HFFc6 (cell line): ENCODE results near the gene PRKRIP1. TPM values are rescaled to one million over a fixed set of nuclear protein-coding genes. Genes with fewer than 3 reads are reported as not detected.
A peak's percentile ranks its signal among the peaks of the same experiment; 100 is the strongest.

ENCODE experiments used
- DNase-seq: peaks from one replicate; pipeline ENCODE4 v3.0.0-alpha.2; 2018
- H3K27ac Mint-ChIP-seq: 2 replicates; pipeline ENCODE4 v1.8.0; 2020; ENCODE audit warnings: mild to moderate bottlenecking, mixed read lengths
- H3K27me3 Mint-ChIP-seq: 2 replicates; pipeline ENCODE4 v1.8.0; 2021; ENCODE audit warnings: mild to moderate bottlenecking, moderate library complexity, mixed read lengths; ENCODE audit not compliant: insufficient read depth
- H3K36me3 Mint-ChIP-seq: 2 replicates; pipeline ENCODE4 v1.8.0; 2021; ENCODE audit warnings: low read depth, mixed read lengths
- H3K4me1 Mint-ChIP-seq: 2 replicates; pipeline ENCODE4 v1.8.0; 2020; ENCODE audit warnings: low read depth, mixed read lengths
- H3K4me3 Mint-ChIP-seq: 2 replicates; pipeline ENCODE4 v1.8.0; 2020; ENCODE audit warnings: mild to moderate bottlenecking, moderate library complexity, mixed read lengths
- H3K9me3 Mint-ChIP-seq: 2 replicates; pipeline ENCODE4 v1.8.0; 2020; ENCODE audit warnings: mild to moderate bottlenecking, mixed read lengths
- total RNA-seq, 6 experiments: library from RNA; stranded (reverse); fragmentation: NEBNext Ultra II Directional; extraction: Animal tissue kit (Norgen Biotek cat#: 25700); gene quantifications; 2 replicates in 1 of 6; 3 replicates in 5 of 6; pipeline ENCODE4 v1.2.3, GENCODE V29; 2021
- TF ChIP-seq, protein P1 (sequence below): fragments of 200-600 bp; sonication (generic); IDR thresholded peaks from 2 replicates; pipeline ENCODE4 v1.5.0; 2021; ENCODE audit warnings: antibody characterized with exemption, mild to moderate bottlenecking

PRKRIP1 gene
- total RNA-seq, 6 experiments from 2014 or later: 18.8 to 24.7 (median 20.4) TPM

DNA sequence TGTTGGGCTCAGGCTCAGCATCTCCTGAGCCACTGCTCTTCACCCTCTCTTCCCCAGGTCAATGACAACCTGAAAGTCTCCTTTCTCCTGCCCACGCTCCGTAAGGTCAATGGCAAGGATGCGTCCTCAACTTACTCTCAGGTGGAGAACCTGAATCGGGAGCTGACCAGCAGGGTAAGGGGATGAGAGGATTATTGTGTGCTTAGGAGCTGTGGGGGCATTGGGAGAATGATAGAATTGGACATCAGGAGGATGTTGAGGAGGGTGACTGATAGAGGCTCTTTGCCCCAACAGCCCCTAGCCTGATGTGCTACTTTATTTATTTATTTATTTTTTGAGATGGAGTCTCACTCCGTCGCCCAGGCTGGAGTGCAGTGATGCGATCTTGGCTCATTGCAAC is 69.9 kb downstream of the PRKRIP1 start:
- H3K27ac Mint-ChIP-seq: peak overlapping the region; percentile 24; the same call in 1 of the 2 replicates
- peaks cover 33% of the 10 kb centered on the region for H3K4me1 Mint-ChIP-seq
- H3K27me3 Mint-ChIP-seq: peaks cover 9% of the 10 kb centered on the region
- H3K4me3 Mint-ChIP-seq: peak overlapping the region; percentile 98
- H3K9me3 Mint-ChIP-seq: no peaks in the 10 kb centered on the region
- DNase-seq: no peak
- H3K36me3 Mint-ChIP-seq: peaks cover 13% of the 10 kb centered on the region; the same call in 1 of the 2 replicates
- TF ChIP-seq, protein P1, sequence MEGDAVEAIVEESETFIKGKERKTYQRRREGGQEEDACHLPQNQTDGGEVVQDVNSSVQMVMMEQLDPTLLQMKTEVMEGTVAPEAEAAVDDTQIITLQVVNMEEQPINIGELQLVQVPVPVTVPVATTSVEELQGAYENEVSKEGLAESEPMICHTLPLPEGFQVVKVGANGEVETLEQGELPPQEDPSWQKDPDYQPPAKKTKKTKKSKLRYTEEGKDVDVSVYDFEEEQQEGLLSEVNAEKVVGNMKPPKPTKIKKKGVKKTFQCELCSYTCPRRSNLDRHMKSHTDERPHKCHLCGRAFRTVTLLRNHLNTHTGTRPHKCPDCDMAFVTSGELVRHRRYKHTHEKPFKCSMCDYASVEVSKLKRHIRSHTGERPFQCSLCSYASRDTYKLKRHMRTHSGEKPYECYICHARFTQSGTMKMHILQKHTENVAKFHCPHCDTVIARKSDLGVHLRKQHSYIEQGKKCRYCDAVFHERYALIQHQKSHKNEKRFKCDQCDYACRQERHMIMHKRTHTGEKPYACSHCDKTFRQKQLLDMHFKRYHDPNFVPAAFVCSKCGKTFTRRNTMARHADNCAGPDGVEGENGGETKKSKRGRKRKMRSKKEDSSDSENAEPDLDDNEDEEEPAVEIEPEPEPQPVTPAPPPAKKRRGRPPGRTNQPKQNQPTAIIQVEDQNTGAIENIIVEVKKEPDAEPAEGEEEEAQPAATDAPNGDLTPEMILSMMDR: no peak

- peaks cover 29% of the 10 kb centered on the region for H3K4me1 Mint-ChIP-seq
- H3K27ac Mint-ChIP-seq: no peak overlapping the region
- H3K36me3 Mint-ChIP-seq: peaks cover 13% of the 10 kb centered on the region; the same call in 1 of the 2 replicates
- TF ChIP-seq, protein P1: no peak
- DNase-seq: no peak
- no peak overlapping the region for H3K4me3 Mint-ChIP-seq
- peaks cover 9% of the 10 kb centered on the region for H3K27me3 Mint-ChIP-seq
- H3K9me3 Mint-ChIP-seq: no peaks in the 10 kb centered on the region
These were observed 71.7 kb downstream of the PRKRIP1 start for GRCh38 chr7:102467581-102468477.

GRCh38 chr7:102468478-102469350 is 72.6 kb downstream of the PRKRIP1 start:
- Mint-ChIP-seq H3K27ac (no peak overlapping the region), H3K9me3 (no peaks in the 10 kb centered on the region), H3K4me3 (no peak overlapping the region)

GRCh38 chr7:102469351-102469971 is 73.3 kb downstream of the PRKRIP1 start:
- peaks cover 5% of the 10 kb centered on the region; the same call in 1 of the 2 replicates for H3K36me3 Mint-ChIP-seq
- no peak overlapping the region for H3K4me3 Mint-ChIP-seq
- H3K4me1 Mint-ChIP-seq: peaks cover 19% of the 10 kb centered on the region
- no peak overlapping the region for H3K27ac Mint-ChIP-seq
- no peak for DNase-seq
- TF ChIP-seq, protein P1: no peak
- H3K27me3 Mint-ChIP-seq: peaks cover 5% of the 10 kb centered on the region
- no peaks in the 10 kb centered on the region for H3K9me3 Mint-ChIP-seq

More at GRCh38 chr7:102468478-102469350, 72.6 kb downstream of the PRKRIP1 start:
- peaks cover 25% of the 10 kb centered on the region for H3K4me1 Mint-ChIP-seq
- TF ChIP-seq, protein P1: no peak
- DNase-seq: no peak
- peaks cover 11% of the 10 kb centered on the region; the same call in 1 of the 2 replicates for H3K36me3 Mint-ChIP-seq
- peaks cover 9% of the 10 kb centered on the region for H3K27me3 Mint-ChIP-seq
